ENCODE measurements around the gene BICRA. TPM values are rescaled to one million over a fixed set of nuclear protein-coding genes. Genes with fewer than 3 reads are reported as not detected.

Gene BICRA
- total and polyA plus RNA-seq, 2 of the 8 experiments (the other 6 are each of a cell fraction or from before 2014, with no cell fraction given), result 1.5 to 29.2 TPM

- TF ChIP-seq HDAC2 (IDR thresholded peaks at IDR 0.05; ENCODE audit: borderline replicate concordance in 1 of 2, low read depth in 2 of 2, low read length in 2 of 2) (no peak), SIN3A (conservative IDR thresholded peaks at IDR 0.05 in 1 of 2, IDR thresholded peaks at IDR 0.05 in 1 of 2; ENCODE audit: low read depth in 1 of 2, low read length in 2 of 2) (no peak), KDM5A (IDR thresholded peaks at IDR 0.05; ENCODE audit: low read length) (no peak), GABPA (IDR thresholded peaks at IDR 0.05; ENCODE audit: borderline replicate concordance, insufficient read depth, low read length) (no peak), RNF2 (IDR thresholded peaks at IDR 0.05; ENCODE audit: borderline replicate concordance, low read depth, low read length, missing control alignments, poor library complexity, severe bottlenecking) (no peak), EGR1 (IDR thresholded peaks at IDR 0.05; ENCODE audit: borderline replicate concordance, low read depth, low read length) (no peak), ZNF274 (IDR thresholded peaks at IDR 0.05; ENCODE audit: borderline replicate concordance, extremely low read depth, low read length) (no peak), TEAD4 (IDR thresholded peaks at IDR 0.05; ENCODE audit: low read depth, low read length) (no peak)
Observed at GRCh38 chr19:47703301-47703700, 94.4 kb downstream of the BICRA start (continued).

Data from H1 (cell line).